ENCODE data around the gene MRI1. TPM values are rescaled to one million over a fixed set of nuclear protein-coding genes. Genes with fewer than 3 reads are reported as not detected.

The MRI1 gene
- polyA plus RNA-seq, 3 donors, result 3.8 to 48.9 (median 4.4) TPM

DNA sequence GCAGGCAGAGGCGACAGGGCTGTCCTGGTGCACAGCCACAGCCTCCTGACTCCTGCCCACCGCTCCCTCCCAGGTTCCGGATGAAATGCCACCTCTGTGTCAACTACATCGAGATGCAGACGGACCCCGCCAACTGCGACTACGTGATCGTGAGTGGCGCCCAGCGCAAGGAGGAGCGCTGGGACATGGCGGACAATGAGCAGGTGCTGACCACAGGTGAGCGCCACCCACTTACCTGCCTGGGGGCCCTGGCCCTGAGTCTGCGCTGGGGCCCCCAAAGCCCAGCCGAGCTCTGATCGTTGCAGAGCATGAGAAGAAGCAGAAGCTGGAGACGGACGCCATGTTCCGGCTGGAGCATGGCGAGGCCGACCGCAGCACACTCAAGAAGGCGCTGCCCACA is 5.5 kb upstream of the MRI1 start:
- H3K27ac Mint-ChIP-seq, result peak overlapping the region in 1 of 7 donors; percentile 61
- Histone ChIP-seq H3K4me2 (replicated peaks; ENCODE audit: extremely low read depth, low read length, poor library complexity, severe bottlenecking) (no peak overlapping the region), H3K79me2 (ENCODE audit: insufficient read depth, low read length) (no peaks in the 10 kb centered on the region), H4K20me1 (ENCODE audit: insufficient read depth, low read length) (peaks cover 4% of the 10 kb centered on the region), H2AFZ (ENCODE audit: insufficient read depth, low read depth, low read length, poor library complexity, severe bottlenecking) (no peak overlapping the region), H3K4me1 (ENCODE audit: control insufficient read depth in 1 of 2, insufficient read depth in 2 of 2, low read length in 2 of 2) (peaks cover under 1 to 3% of the 10 kb centered on the region in 2 donors), H3K36me3 (replicated peaks in 1 of 2; ENCODE audit: control insufficient read depth in 1 of 2, insufficient read depth in 2 of 2, low read length in 2 of 2) (peaks cover 78 to 84% of the 10 kb centered on the region in 2 donors), H3K27ac (ENCODE audit: low read depth in 1 of 2, low read length in 2 of 2) (no peak overlapping the region), H3K4me3 (replicated peaks in 1 of 3; ENCODE audit: low read depth in 2 of 3, low read length in 3 of 3) (no peak overlapping the region), H3K9me3 (replicated peaks in 1 of 2; ENCODE audit: control insufficient read depth in 1 of 2, insufficient read depth in 1 of 2, low read length in 2 of 2) (no peaks in the 10 kb centered on the region), H3K27me3 (ENCODE audit: control insufficient read depth in 2 of 2, insufficient read depth in 2 of 2, low read length in 2 of 2) (no peaks in the 10 kb centered on the region), H3K9ac (ENCODE audit: insufficient read depth, low read length, poor library complexity, severe bottlenecking) (no peak overlapping the region)
- H3K36me3 Mint-ChIP-seq, result peaks cover 63 to 93% of the 10 kb centered on the region in 2 donors
- H3K4me3 Mint-ChIP-seq, result no peak overlapping the region
- DNase-seq, result no peak
- peaks cover 3% of the 10 kb centered on the region for H3K4me1 Mint-ChIP-seq
- H3K9me3 Mint-ChIP-seq, result no peaks in the 10 kb centered on the region
- intact Hi-C loops (cut with micrococcal nuclease), result no loop called here
- 98% methylated on average over 24 of the region's 24 CpGs for WGBS (ENCODE audit: insufficient coverage)
- peaks cover 0 to 2% (median 0%) of the 10 kb centered on the region in 3 donors for H3K27me3 Mint-ChIP-seq (ENCODE audit: low read depth in 3 of 3)
- TF ChIP-seq, protein P1, sequence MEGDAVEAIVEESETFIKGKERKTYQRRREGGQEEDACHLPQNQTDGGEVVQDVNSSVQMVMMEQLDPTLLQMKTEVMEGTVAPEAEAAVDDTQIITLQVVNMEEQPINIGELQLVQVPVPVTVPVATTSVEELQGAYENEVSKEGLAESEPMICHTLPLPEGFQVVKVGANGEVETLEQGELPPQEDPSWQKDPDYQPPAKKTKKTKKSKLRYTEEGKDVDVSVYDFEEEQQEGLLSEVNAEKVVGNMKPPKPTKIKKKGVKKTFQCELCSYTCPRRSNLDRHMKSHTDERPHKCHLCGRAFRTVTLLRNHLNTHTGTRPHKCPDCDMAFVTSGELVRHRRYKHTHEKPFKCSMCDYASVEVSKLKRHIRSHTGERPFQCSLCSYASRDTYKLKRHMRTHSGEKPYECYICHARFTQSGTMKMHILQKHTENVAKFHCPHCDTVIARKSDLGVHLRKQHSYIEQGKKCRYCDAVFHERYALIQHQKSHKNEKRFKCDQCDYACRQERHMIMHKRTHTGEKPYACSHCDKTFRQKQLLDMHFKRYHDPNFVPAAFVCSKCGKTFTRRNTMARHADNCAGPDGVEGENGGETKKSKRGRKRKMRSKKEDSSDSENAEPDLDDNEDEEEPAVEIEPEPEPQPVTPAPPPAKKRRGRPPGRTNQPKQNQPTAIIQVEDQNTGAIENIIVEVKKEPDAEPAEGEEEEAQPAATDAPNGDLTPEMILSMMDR (IDR thresholded peaks at IDR 0.05), result no peak

DNA sequence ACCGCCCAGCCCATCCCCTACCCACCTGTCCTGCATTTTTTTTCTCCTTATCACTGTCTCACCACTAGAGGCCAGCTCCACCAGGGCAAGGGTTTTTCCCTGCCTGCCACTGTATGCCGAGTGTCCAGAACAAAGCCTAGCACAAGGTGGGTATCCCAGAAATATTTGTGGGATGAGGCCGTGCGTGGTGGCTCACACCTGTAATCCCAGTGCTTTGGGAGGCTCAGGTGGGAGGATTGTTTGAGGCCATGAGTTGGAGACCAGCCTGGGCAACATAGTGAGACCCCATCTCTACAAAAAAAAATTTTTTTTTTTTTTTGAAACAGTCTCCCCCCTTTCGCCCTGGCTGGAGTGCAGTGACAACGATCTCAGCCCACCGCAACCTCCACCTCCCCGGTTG is 2.9 kb upstream of the MRI1 start:
- Histone ChIP-seq H3K4me1 (ENCODE audit: control insufficient read depth in 1 of 2, insufficient read depth in 2 of 2, low read length in 2 of 2) (peaks cover 16 to 20% of the 10 kb centered on the region in 2 donors), H3K9me3 (replicated peaks in 1 of 2; ENCODE audit: control insufficient read depth in 1 of 2, insufficient read depth in 1 of 2, low read length in 2 of 2) (no peaks in the 10 kb centered on the region), H3K27me3 (ENCODE audit: control insufficient read depth in 2 of 2, insufficient read depth in 2 of 2, low read length in 2 of 2) (no peaks in the 10 kb centered on the region), H3K27ac (ENCODE audit: low read depth in 1 of 2, low read length in 2 of 2) (no peak overlapping the region), H3K79me2 (ENCODE audit: insufficient read depth, low read length) (no peaks in the 10 kb centered on the region), H3K9ac (ENCODE audit: insufficient read depth, low read length, poor library complexity, severe bottlenecking) (no peak overlapping the region), H3K4me3 (replicated peaks in 1 of 3; ENCODE audit: low read depth in 2 of 3, low read length in 3 of 3) (no peak overlapping the region), H4K20me1 (ENCODE audit: insufficient read depth, low read length) (peaks cover 9% of the 10 kb centered on the region), H3K4me2 (replicated peaks; ENCODE audit: extremely low read depth, low read length, poor library complexity, severe bottlenecking) (no peak overlapping the region), H3K36me3 (replicated peaks in 1 of 2; ENCODE audit: control insufficient read depth in 1 of 2, insufficient read depth in 2 of 2, low read length in 2 of 2) (peaks cover 59 to 61% of the 10 kb centered on the region in 2 donors), H2AFZ (ENCODE audit: insufficient read depth, low read depth, low read length, poor library complexity, severe bottlenecking) (no peak overlapping the region)
- H3K27me3 Mint-ChIP-seq (ENCODE audit: low read depth in 3 of 3), result peaks cover 0 to 2% (median 0%) of the 10 kb centered on the region in 3 donors
- DNase-seq, result no peak
- no peak overlapping the region for H3K4me3 Mint-ChIP-seq
- H3K27ac Mint-ChIP-seq, result no peak overlapping the region
- intact Hi-C loops (cut with micrococcal nuclease), result no loop called here
- H3K4me1 Mint-ChIP-seq, result peaks cover 17% of the 10 kb centered on the region
- H3K9me3 Mint-ChIP-seq, result no peaks in the 10 kb centered on the region
- TF ChIP-seq, protein P1 (IDR thresholded peaks at IDR 0.05), result no peak
- peaks cover 46 to 67% of the 10 kb centered on the region in 2 donors for H3K36me3 Mint-ChIP-seq
- WGBS (ENCODE audit: insufficient coverage), result 100% methylated on average over 4 of the region's 8 CpGs
